NCI-H524 treated with DMSO at 0.1 percent for 48 hours (cell line): ENCODE data around the gene CCSER2.
"Not testable (repeated sequence)": the region's sequence is repeated elsewhere in the genome, so short reads cannot be mapped to it uniquely, and the experiment has no call there.

Experiments used
- DNase-seq: peaks from one replicate; lab custom pipeline; 2025; lab: John Stamatoyannopoulos, UW

The CCSER2 gene

DNA sequence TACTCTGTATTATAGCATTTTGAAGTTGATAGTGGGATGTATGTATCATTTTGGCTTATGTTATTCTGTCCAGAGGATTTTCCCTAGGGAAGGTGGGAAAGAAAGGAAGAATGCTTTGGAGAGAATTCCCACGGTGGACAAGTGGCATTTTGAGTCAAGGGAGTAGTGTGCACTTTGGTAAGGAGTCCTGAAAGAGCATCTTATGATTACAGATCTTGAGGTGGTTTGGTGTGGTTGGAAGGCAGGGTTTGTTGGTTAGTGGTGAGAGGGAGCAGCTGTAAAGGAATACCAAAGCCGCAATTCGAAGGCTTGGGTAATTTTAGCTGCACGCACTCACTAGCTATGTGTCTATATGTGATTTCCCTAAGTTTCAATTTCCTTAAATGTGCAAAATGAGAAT, 16.1 kb downstream of the CCSER2 start:
- DNase-seq = no peak

DNA sequence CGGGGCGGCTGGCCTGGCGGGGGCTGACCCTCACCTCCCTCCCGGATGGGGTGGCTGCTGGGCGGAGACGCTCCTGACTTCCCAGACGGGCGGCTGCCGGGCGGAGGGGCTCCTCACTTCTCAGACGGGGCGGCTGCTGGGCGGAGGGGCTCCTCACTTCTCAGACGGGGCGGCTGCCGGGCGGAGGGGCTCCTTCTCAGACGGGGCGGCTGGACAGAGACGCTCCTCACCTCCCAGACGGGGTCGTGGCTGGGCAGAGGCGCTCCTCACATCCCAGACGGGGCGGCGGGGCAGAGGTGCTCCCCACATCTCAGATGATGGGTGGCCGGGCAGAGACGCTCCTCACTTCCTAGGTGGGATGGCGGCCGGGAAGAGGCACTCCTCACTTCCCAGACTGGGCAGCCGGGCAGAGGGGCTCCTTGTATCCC, 19.2 kb downstream of the CCSER2 start:
- DNase-seq = not testable (repeated sequence)

GRCh38 chr10:84348447-84348846, 20.1 kb downstream of the CCSER2 start:
- DNase-seq = no peak

- DNase-seq = no peak
Measured at GRCh38 chr10:84348860-84349259, 20.5 kb downstream of the CCSER2 start.

DNA sequence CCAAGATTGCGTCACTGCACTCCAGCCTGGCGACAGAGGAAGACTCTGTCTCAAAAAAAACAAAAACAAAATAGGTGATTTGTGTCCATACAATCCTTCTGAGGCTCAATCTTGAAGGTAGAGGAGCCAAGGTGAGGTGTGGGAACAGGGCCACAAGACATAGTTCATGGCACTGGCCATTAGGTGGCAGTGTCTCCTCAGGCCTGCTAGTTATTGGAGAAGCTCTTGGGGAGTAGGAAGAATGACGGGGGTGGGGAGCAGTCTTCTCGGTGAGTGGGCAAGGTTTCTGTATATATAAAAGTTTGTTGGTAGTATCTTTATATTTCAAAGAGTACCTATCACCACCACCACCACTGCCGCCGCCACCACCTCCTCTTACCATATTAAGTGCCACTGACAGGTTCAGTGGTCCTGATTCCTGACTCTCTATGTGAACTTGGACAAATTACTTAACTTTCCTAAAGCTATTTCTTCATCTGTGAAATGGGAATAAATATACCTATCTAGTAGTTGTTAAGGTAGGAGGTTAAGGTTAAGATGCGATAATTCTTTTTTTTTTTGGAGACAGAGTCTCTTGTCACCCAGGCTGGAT, 24.0 kb downstream of the CCSER2 start:
- DNase-seq = no peak

DNA sequence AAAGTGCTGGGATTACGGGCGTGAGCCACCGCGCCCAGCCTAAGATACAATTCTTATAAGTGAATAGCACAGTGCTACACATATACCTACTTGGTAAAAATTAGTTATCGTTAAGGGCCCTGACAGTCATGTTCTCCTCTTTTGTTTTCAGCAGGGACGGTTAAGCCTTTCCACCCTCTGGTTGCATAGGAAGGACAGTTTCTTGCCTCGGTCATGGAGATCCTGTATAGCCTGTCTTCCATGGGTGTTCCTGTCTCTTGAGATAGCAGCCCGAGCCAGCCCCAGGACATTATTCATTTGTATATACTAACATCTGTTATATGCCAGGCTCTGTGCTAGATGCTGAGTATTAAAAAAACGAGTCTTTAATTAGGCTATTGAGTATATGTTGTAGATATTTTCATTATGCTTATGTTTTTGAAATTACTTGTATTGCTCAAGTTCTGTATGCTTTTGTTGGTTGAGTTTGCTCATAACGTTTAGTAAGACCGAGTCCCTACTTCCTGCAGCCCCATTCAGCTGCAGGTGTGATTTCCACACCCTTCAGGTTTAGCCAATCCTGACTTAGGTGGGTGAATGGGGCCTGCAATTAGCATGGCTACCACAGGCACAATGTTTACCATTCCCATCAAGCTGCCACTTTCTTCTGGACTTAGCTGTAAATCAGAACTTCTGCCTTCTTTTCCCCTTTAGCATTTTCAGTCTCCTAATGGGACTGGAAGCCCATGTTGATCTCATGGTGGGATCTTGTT, 24.8 kb downstream of the CCSER2 start:
- no peak for DNase-seq

GRCh38 chr10:84354623-84355022, 26.2 kb downstream of the CCSER2 start:
- no peak for DNase-seq

- DNase-seq = no peak
Measured at GRCh38 chr10:84355106-84355505, 26.7 kb downstream of the CCSER2 start.

DNA sequence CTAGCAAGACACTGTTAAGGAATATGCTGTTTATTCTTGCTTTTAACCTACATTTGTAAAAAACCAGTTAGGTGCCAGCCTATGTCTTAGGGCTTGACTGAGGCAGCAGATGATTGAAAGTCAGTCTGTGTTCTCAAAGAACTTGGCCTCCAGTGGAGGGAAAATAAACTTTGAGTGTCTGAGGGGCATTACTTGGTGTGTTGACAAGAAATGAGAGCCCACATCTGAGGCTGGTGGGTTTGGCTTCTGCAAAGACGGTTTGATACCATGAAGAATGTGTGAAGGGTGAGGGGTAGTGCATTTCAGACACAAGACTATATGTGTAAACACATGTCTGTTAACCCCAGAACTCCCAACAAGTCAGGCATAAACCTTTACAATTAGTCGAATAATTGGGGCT, 28.5 kb downstream of the CCSER2 start:
- DNase-seq = no peak

- DNase-seq = no peak
Measured at GRCh38 chr10:84358743-84359142, 30.4 kb downstream of the CCSER2 start.

GRCh38 chr10:84360637-84361365, 32.4 kb downstream of the CCSER2 start:
- no peak for DNase-seq

- no peak for DNase-seq
Measured at GRCh38 chr10:84365335-84365881, 37.0 kb downstream of the CCSER2 start.

- DNase-seq = no peak
Measured at GRCh38 chr10:84366041-84366440, 37.7 kb downstream of the CCSER2 start.

DNA sequence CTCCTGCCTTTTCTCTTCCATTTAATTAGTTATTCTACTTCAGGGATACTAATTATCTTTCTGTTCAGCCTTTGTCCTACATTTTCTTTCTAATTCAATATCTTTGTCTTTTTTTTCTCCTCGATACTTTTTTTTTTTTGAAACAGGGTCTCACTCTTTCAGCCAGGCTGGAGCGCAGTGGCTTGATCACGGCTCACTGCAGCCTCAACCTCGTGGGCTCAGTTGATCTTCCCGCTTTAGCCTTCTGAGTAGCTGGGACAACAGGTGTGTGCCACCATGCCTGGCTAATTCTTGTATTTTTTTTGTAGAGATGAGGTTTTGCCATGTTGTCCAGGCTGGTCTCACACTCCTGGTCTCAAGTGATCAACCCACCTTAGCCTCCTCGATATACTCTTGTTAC, 38.9 kb downstream of the CCSER2 start:
- no peak for DNase-seq

GRCh38 chr10:84368828-84369227, 40.4 kb downstream of the CCSER2 start:
- DNase-seq = no peak

GRCh38 chr10:84370283-84370682, 41.9 kb downstream of the CCSER2 start:
- DNase-seq = no peak

- no peak for DNase-seq
Measured at GRCh38 chr10:84371944-84372343, 43.6 kb downstream of the CCSER2 start.

GRCh38 chr10:84373000-84373399, 44.6 kb downstream of the CCSER2 start:
- no peak for DNase-seq

DNA sequence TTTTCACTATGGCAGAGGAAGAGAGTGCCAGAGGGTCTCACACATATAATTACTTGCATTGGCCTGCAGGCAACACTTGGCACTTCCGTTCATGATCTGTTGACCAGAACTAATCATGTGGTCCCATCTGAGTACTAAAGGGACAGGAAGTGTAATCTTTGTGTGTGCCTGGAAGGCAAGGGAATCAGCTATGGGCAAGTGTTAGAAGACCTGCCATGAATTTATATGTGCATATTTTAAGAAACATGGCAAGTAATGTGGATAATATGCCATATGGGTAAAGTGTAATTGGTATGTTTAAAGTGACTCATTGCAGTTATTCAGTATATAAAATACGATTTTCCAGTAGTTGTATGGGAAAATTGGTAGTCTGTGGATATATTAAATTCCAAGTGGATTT, 46.1 kb downstream of the CCSER2 start:
- DNase-seq = no peak

GRCh38 chr10:84375011-84375410, 46.6 kb downstream of the CCSER2 start:
- DNase-seq = no peak

DNA sequence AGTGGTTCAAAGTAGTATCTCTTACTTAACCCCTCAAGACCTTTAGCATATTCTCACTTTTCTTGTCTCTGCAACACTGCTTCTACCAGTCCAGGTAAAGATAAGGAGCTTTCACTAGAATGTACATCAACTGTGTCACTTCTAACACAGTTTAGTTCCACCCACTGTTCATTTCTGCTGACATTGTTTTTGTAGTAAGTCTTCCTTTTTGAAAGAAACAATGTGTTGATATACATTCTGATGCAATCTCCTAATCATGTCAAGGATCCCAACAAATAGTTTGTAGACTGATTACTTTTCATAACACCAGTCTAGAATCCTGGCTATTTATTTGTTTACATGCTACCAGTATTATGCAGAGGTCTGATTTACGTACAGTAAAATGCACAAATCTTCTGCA, 47.5 kb downstream of the CCSER2 start:
- DNase-seq = no peak

GRCh38 chr10:84388148-84388547, 59.8 kb downstream of the CCSER2 start:
- DNase-seq = no peak

- DNase-seq = no peak
Measured at GRCh38 chr10:84390364-84390763, 62.0 kb downstream of the CCSER2 start.
